LNCaP clone FGC (cell line): ENCODE measurements around the gene GADD45G.

Experiments
- DNase-seq: peaks from one replicate; pipeline ENCODE4 v3.0.0-alpha.2; 2011; ENCODE audit warnings: low read depth
- H3K4me3 ChIP-seq: 2 replicates; pipeline ENCODE4 v1.5.1; 2011; ENCODE audit warnings: mild to moderate bottlenecking, low read depth, low read length, control low read depth
- CTCF ChIP-seq: IDR thresholded peaks from 2 replicates; pipeline ENCODE4 v1.5.1; 2012; ENCODE audit warnings: mild to moderate bottlenecking; ENCODE audit not compliant: control insufficient read depth, insufficient read depth; ENCODE audit errors: extremely low read depth

Gene GADD45G

GRCh38 chr9:89641980-89642379, 37.2 kb downstream of the GADD45G start:
- no peak for DNase-seq
- TF ChIP-seq CTCF, result no peak
- H3K4me3 ChIP-seq, result no peak overlapping the region

GRCh38 chr9:89642789-89643188, 38.0 kb downstream of the GADD45G start:
- no peak for DNase-seq
- TF ChIP-seq CTCF, result no peak
- H3K4me3 ChIP-seq, result no peak overlapping the region

- DNase-seq, result no peak
- TF ChIP-seq CTCF, result no peak
- no peak overlapping the region for H3K4me3 ChIP-seq
These were observed 41.6 kb downstream of the GADD45G start for GRCh38 chr9:89646189-89646939.

GRCh38 chr9:89647366-89648128, 42.7 kb downstream of the GADD45G start:
- no peak for DNase-seq
- no peak for TF ChIP-seq CTCF
- H3K4me3 ChIP-seq, result no peak overlapping the region

- DNase-seq, result no peak
- TF ChIP-seq CTCF, result no peak
- no peak overlapping the region for H3K4me3 ChIP-seq
These were observed 43.6 kb downstream of the GADD45G start for GRCh38 chr9:89648247-89649000.

- no peak for DNase-seq
- TF ChIP-seq CTCF, result no peak
- H3K4me3 ChIP-seq, result no peak overlapping the region
These were observed 44.4 kb downstream of the GADD45G start for GRCh38 chr9:89649039-89649691.
